ENCODE results near the gene ATG10.
"Not testable (repeated sequence)": the region's sequence is repeated elsewhere in the genome, so short reads cannot be mapped to it uniquely, and the experiment has no call there.

ATG10 gene

GRCh38 chr5:81982172-81982685, 10.4 kb downstream of the ATG10 start:
- not testable (repeated sequence) for DNase-seq (ENCODE audit: low read depth, low spot score)

GRCh38 chr5:81983148-81983547, 11.3 kb downstream of the ATG10 start:
- DNase-seq (ENCODE audit: low read depth, low spot score): not testable (repeated sequence)

GRCh38 chr5:81983563-81983962, 11.7 kb downstream of the ATG10 start:
- DNase-seq (ENCODE audit: low read depth, low spot score): not testable (repeated sequence)

GRCh38 chr5:81986126-81986525, 14.3 kb downstream of the ATG10 start:
- DNase-seq (ENCODE audit: low read depth, low spot score): peak; percentile 44

- DNase-seq (ENCODE audit: low read depth, low spot score): no peak
These were observed 17.4 kb downstream of the ATG10 start for GRCh38 chr5:81989204-81989603.

- DNase-seq (ENCODE audit: low read depth, low spot score): no peak
These were observed 22.9 kb downstream of the ATG10 start for GRCh38 chr5:81994679-81995078.

- DNase-seq (ENCODE audit: low read depth, low spot score): no peak
These were observed 23.6 kb downstream of the ATG10 start for GRCh38 chr5:81995407-81995806.

- peak; percentile 10 for DNase-seq (ENCODE audit: low read depth, low spot score)
These were observed 32.7 kb downstream of the ATG10 start for GRCh38 chr5:82004511-82004910.

- not testable (repeated sequence) for DNase-seq (ENCODE audit: low read depth, low spot score)
These were observed 38.0 kb downstream of the ATG10 start for GRCh38 chr5:82009869-82010268.

GRCh38 chr5:82010696-82011095, 38.9 kb downstream of the ATG10 start:
- no peak for DNase-seq (ENCODE audit: low read depth, low spot score)

GRCh38 chr5:82011761-82012160, 39.9 kb downstream of the ATG10 start:
- peak; percentile 58 for DNase-seq (ENCODE audit: low read depth, low spot score)

- DNase-seq (ENCODE audit: low read depth, low spot score): not testable (repeated sequence)
These were observed 42.8 kb downstream of the ATG10 start for GRCh38 chr5:82014644-82015043.

- peak; percentile 60 for DNase-seq (ENCODE audit: low read depth, low spot score)
These were observed 46.6 kb downstream of the ATG10 start for GRCh38 chr5:82018462-82018861.

- DNase-seq (ENCODE audit: low read depth, low spot score): no peak
These were observed 47.7 kb downstream of the ATG10 start for GRCh38 chr5:82019342-82020138.

GRCh38 chr5:82022499-82022898, 50.7 kb downstream of the ATG10 start:
- no peak for DNase-seq (ENCODE audit: low read depth, low spot score)

- no peak for DNase-seq (ENCODE audit: low read depth, low spot score)
These were observed 51.8 kb downstream of the ATG10 start for GRCh38 chr5:82023644-82024043.

GRCh38 chr5:82031220-82032119, 59.6 kb downstream of the ATG10 start:
- peak; percentile 31 for DNase-seq (ENCODE audit: low read depth, low spot score)

GRCh38 chr5:82042894-82043293, 71.1 kb downstream of the ATG10 start:
- not testable (repeated sequence) for DNase-seq (ENCODE audit: low read depth, low spot score)

GRCh38 chr5:82044010-82044409, 72.2 kb downstream of the ATG10 start:
- no peak for DNase-seq (ENCODE audit: low read depth, low spot score)

- peak; percentile 58 for DNase-seq (ENCODE audit: low read depth, low spot score)
These were observed 73.9 kb downstream of the ATG10 start for GRCh38 chr5:82045554-82046275.

GRCh38 chr5:82046276-82046647, 74.4 kb downstream of the ATG10 start:
- DNase-seq (ENCODE audit: low read depth, low spot score): peak; percentile 47

- peak; percentile 15 for DNase-seq (ENCODE audit: low read depth, low spot score)
These were observed 79.1 kb downstream of the ATG10 start for GRCh38 chr5:82050955-82051354.

All from astrocyte of the hippocampus (primary cell).